GM19025 (cell line): ENCODE results near the gene NPAS3.

Source experiments
- ATAC-seq: cut with Tn5 transposase; IDR thresholded peaks from one replicate; pipeline ENCODE4 v1.9.1; 2021; ENCODE audit warnings: mild to moderate bottlenecking, low read depth, moderate library complexity; ENCODE audit not compliant: unreplicated experiment

Gene NPAS3

DNA sequence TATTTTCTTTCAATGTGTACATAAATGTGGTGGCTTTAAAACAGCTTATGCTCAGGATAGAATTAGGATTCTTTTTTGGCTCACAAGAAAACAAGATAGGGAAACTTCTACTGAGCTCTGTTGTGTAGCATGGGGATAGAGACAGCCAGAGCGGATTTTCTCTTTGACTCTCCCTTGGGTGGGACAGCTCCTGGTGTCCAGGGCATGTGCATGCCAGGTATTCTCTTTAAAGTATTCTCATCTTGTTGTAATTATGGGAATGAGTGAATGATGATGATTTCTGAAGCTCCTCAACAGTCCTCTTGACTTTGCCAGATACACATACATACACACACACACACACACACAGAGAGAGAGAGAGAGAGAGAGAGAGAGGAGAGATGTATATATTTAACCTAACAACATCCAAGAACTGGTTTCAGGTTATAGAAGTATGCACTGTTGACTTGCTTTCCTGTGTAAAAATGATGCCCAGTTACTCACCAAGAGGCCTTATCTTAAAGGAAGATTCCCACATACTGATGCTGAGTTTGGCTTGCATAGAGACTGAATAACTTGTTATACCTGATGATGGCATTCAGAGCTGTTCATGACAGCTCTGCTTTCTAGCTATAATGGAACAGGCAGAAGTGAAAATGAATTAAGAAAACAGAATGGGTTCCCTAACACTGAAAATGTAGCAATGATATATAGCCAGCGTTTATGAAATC, 624.7 kb downstream of the NPAS3 start:
- ATAC-seq, result no peak

DNA sequence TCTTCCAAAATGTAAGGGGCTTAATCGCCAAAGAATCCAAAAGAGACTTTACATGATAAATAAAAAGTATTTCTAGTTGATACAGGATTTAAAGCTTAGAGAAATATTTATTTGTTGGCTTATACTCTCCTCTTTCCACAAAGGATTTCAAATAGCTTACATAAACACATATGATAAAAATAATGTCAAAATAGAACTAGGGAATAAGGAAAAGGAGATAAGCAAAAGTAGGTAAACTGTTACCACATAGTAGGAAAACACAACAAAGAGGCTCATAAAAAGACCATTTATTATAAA, 625.2 kb downstream of the NPAS3 start:
- no peak for ATAC-seq

- peak; percentile 82 for ATAC-seq
These were observed 626.3 kb downstream of the NPAS3 start for GRCh38 chr14:33564774-33565630.

GRCh38 chr14:33566082-33566481, 627.4 kb downstream of the NPAS3 start:
- ATAC-seq, result no peak

GRCh38 chr14:33567023-33567728, 628.5 kb downstream of the NPAS3 start:
- ATAC-seq, result no peak

GRCh38 chr14:33567731-33568130, 629.1 kb downstream of the NPAS3 start:
- no peak for ATAC-seq

- ATAC-seq, result no peak
These were observed 630.4 kb downstream of the NPAS3 start for GRCh38 chr14:33568935-33569579.

GRCh38 chr14:33569821-33570687, 631.4 kb downstream of the NPAS3 start:
- no peak for ATAC-seq

DNA sequence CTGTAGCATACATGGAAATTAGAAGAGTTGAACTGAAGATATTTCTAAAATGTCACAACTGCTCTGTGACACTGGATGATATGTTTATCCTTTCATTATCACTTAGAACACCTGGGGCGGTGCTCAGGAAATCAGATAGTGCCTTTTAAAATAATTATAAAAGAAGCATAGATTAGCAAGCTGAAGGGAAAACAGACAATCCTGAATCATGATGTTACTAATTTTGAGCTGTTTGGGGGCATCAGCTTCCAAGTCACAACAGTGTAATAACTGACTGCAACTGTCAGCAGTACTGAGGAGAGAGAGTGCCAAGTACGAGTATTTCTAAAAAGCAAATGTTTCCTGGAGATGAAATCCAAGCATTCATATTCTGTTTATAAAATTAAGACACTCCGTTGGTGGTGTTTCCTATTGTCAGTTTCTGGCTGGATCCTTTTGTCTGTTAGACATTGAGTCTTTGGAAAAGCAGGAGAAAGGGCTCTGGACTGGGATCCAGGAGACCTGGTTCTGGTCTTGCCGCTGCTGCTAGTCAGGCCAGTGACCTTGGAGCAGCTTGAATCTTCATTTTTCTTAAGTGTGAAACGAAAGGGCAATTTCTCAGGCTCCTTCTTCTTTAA, 632.1 kb downstream of the NPAS3 start:
- ATAC-seq, result no peak

DNA sequence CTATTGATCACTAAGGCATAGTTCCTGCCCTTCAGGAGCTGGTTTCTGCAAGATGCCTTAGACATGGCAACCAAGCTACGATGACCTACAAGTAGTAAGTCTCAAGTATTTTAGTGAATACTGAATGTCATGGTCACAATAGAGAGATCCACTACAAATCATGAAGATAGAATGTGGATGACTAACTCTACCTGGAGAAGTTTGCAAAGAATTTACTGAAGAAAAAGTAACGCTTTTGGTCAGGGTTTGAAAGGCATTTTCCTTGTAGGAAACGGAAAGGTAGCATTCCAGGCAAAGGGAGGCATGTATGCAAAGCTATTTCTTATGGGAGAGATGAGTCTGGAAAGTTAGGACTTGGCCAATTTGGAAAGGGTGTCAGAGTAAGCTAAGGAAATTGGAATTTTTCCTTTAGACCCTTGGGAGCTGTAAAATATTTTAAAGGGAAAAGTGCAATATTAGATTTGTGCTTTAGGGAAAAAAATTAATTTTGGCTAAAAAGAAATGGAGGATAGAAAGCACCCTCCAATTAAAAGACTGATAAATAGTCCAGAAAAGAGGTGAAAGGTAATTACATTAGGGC, 634.7 kb downstream of the NPAS3 start:
- ATAC-seq, result no peak

GRCh38 chr14:33576014-33576413, 637.3 kb downstream of the NPAS3 start:
- no peak for ATAC-seq

DNA sequence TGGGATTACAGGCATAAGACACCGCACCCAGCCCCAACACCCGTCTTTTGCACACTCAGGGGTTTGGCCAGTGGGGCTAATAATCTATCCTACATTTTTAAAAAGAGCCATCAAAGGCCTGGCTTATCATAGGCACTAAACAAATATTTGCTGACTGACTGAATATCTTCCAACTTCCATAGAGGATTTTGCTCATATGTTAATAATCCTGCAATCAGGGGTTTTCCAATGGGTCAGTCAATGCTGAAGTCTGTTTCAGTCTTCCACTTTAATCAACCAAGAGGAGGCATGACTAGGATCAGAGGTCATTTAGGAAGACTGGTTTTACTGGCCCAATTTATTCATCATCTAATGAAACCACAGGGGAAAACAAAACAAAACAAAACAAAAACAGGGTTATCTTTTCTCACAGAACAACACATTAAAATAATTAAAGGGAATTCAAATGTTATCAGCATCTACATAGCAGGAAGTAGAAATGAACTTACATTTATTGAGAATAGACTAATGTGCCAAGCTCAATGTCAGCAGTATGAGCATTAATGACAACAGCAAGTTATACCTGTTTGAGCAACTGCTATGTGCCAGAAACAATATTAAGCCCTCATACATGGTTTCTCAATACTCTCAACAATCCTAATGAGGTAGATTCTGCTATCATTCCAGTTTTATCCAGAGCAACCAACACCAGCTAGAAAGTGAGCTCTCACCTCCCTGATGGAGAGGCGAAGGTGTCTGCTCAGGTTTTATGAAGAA, 640.0 kb downstream of the NPAS3 start:
- no peak for ATAC-seq

GRCh38 chr14:33580231-33580749, 641.6 kb downstream of the NPAS3 start:
- ATAC-seq, result no peak

- ATAC-seq, result no peak
These were observed 642.2 kb downstream of the NPAS3 start for GRCh38 chr14:33580841-33581240.

DNA sequence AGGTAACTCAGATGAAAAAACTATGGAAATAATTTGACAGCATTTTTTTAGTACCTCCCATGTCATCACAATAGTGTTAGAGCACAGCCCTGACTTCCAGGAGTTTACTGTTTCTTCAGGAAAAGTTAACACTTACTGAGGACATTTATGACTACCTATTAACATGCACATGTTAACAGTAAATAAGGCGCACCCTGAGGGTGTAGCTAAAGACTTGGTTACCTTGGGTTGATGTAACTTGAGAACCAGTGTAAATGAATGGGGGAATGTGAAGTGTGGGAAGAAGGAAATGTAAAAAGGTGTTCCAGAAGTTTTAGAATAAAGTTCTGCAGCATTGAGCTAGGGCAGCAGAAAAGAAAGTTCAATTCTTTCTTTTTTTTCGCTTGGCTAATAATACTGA, 646.0 kb downstream of the NPAS3 start:
- ATAC-seq, result no peak

GRCh38 chr14:33586806-33587205, 648.1 kb downstream of the NPAS3 start:
- ATAC-seq, result no peak

DNA sequence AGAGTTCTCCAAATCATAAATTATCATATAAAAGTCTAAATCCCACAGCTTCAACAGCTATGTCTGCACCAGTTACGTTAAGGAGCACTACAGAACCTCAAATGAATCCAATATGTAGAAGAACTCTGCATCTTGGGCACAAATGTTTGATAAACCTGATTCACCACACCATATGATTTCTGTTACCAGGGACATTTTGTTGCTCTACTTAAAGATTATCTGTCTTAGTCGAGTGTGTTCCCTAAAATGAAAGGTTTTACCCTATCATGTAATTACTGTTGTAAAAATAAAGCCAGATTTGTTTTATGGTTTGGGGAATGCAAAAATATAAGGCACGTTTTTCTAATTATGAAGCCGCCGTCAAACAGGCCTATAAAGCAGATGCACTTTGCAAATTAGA, 649.1 kb downstream of the NPAS3 start:
- ATAC-seq, result no peak

DNA sequence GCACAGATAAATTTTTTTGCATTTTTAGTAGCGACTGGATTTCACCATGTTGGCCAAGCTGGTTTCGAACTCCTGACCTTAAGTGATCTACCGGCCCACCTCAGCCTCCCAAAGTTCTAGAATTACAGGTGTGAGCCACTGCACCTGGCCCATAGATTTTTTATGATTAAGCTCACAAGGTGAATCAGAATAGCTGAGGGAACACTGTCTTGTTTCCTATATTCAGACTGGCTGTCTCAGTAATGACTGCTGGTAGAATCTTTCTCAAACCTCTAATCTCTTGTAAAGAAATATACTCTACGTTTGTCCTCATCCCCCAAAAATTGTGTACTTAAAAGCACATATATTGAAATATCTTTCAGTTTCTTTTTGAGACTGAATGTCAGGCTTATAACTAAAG, 650.1 kb downstream of the NPAS3 start:
- no peak for ATAC-seq
